GM23338 (cell line): Measurements from ENCODE around the gene EXOC6B.

Experiments
- CTCF ChIP-seq, 2 experiments: fragments of 200-600 bp in 1 of 2; sonication (generic) in 1 of 2; conservative IDR thresholded peaks; 2 replicates each; pipeline versions ENCODE4 v1.5.1 to v1.6.1; 2016 to 2017; ENCODE audit warnings: antibody characterized with exemption in 2 of 2, low read depth in 2 of 2, mild to moderate bottlenecking in 2 of 2, moderate library complexity in 1 of 2
- EZH2 ChIP-seq: fragments of 200-600 bp; sonication (generic); IDR thresholded peaks from one replicate; pipeline ENCODE4 v1.8.0; 2017; ENCODE audit warnings: antibody characterized with exemption, mild to moderate bottlenecking, low read depth; ENCODE audit not compliant: unreplicated experiment
- EZH2phosphoT487 ChIP-seq: fragments of 200-600 bp; sonication (generic); IDR thresholded peaks from one replicate; pipeline ENCODE4 v1.8.1; 2018; ENCODE audit warnings: antibody characterized with exemption; ENCODE audit not compliant: unreplicated experiment
- POLR2AphosphoS5 ChIP-seq: IDR thresholded peaks from 2 replicates; pipeline ENCODE4 v1.6.1; 2016; ENCODE audit warnings: antibody characterized with exemption, low read depth
- REST ChIP-seq: IDR thresholded peaks from one replicate; pipeline ENCODE4 v1.6.1; 2018; ENCODE audit warnings: antibody characterized with exemption; ENCODE audit not compliant: unreplicated experiment
- ZNF331 ChIP-seq: fragments of 250-450 bp; sonication (Bioruptor Pico); IDR thresholded peaks from 2 replicates; pipeline ENCODE4 v1.5.0; 2020; ENCODE audit warnings: low read depth, mild to moderate bottlenecking, moderate library complexity

GRCh38 chr2:72155151-72155550 lies 670.7 kb downstream of the EXOC6B start:
- no peak for TF ChIP-seq ZNF331 (CRISPR knock-in tag)
- no peak for TF ChIP-seq CTCF (conservative IDR thresholded peaks at IDR 0.05; ENCODE audit: low read depth in 2 of 2)
- no peak for TF ChIP-seq EZH2
- TF ChIP-seq EZH2phosphoT487 = no peak
- no peak for TF ChIP-seq POLR2AphosphoS5
- TF ChIP-seq REST = no peak
